SK-N-MC (cell line): ENCODE data around the gene ARHGEF28.

ENCODE experiments used
- EZH2 ChIP-seq: fragments of 200-600 bp; sonication (generic); IDR thresholded peaks from one replicate; pipeline ENCODE4 v1.6.1; 2017; ENCODE audit warnings: antibody characterized with exemption
- FOXP2 ChIP-seq: optimal IDR thresholded peaks from 2 replicates; pipeline ENCODE3; 2011; ENCODE audit warnings: mild to moderate bottlenecking, moderate library complexity; ENCODE audit not compliant: insufficient read depth; ENCODE audit errors: extremely low read length, control extremely low read depth

GRCh38 chr5:73944581-73944980 lies 318.6 kb downstream of the ARHGEF28 start:
- no peak for TF ChIP-seq EZH2
- no peak for TF ChIP-seq FOXP2
